Keratinocyte (primary cell): ENCODE measurements around the gene TSHZ3.

Experiments used
- CTCF ChIP-seq, 3 experiments: IDR thresholded peaks in 1 of 3; conservative IDR thresholded peaks in 1 of 3; optimal IDR thresholded peaks in 1 of 3; 2 replicates in 2 of 3; 3 replicates in 1 of 3; pipeline versions ENCODE3 to v1.5.1; 2011; ENCODE audit warnings: low read length in 3 of 3, mild to moderate bottlenecking in 3 of 3, moderate library complexity in 2 of 3, control low read depth in 1 of 3, inconsistent platforms in 1 of 3; ENCODE audit not compliant: insufficient read depth in 2 of 3; ENCODE audit errors: extremely low read depth in 1 of 3
- EZH2 ChIP-seq: IDR thresholded peaks from one replicate; pipeline ENCODE4 v1.6.1; 2012; ENCODE audit warnings: inconsistent platforms, mild to moderate bottlenecking, low read length, moderate library complexity

GRCh38 chr19:31308781-31309180 lies 40.5 kb downstream of the TSHZ3 start:
- TF ChIP-seq CTCF (optimal IDR thresholded peaks at IDR 0.05 in 1 of 3, IDR thresholded peaks at IDR 0.05 in 1 of 3, conservative IDR thresholded peaks at IDR 0.05 in 1 of 3; ENCODE audit: extremely low read depth in 1 of 3, insufficient read depth in 2 of 3, low read length in 3 of 3) (no peak), EZH2 (no peak)
